ENCODE measurements around the gene GPRC5D. TPM values are rescaled to one million over a fixed set of nuclear protein-coding genes. Genes with fewer than 3 reads are reported as not detected.

Gene GPRC5D
- total RNA-seq, 1 donor from 2014 or later, result not detected

DNA sequence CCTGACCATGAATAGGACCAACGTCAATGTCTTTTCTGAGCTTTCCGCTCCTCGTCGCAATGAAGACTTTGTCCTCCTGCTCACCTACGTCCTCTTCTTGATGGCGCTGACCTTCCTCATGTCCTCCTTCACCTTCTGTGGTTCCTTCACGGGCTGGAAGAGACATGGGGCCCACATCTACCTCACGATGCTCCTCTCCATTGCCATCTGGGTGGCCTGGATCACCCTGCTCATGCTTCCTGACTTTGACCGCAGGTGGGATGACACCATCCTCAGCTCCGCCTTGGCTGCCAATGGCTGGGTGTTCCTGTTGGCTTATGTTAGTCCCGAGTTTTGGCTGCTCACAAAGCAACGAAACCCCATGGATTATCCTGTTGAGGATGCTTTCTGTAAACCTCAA, 43.3 kb downstream of the GPRC5D start:
- no peaks in the 10 kb centered on the region for H3K9me3 Mint-ChIP-seq
- H3K27ac Mint-ChIP-seq (ENCODE audit: unreplicated experiment), result no peak overlapping the region
- H3K4me3 Mint-ChIP-seq, result no peak overlapping the region
- TF ChIP-seq, protein P1, sequence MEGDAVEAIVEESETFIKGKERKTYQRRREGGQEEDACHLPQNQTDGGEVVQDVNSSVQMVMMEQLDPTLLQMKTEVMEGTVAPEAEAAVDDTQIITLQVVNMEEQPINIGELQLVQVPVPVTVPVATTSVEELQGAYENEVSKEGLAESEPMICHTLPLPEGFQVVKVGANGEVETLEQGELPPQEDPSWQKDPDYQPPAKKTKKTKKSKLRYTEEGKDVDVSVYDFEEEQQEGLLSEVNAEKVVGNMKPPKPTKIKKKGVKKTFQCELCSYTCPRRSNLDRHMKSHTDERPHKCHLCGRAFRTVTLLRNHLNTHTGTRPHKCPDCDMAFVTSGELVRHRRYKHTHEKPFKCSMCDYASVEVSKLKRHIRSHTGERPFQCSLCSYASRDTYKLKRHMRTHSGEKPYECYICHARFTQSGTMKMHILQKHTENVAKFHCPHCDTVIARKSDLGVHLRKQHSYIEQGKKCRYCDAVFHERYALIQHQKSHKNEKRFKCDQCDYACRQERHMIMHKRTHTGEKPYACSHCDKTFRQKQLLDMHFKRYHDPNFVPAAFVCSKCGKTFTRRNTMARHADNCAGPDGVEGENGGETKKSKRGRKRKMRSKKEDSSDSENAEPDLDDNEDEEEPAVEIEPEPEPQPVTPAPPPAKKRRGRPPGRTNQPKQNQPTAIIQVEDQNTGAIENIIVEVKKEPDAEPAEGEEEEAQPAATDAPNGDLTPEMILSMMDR (conservative IDR thresholded peaks at IDR 0.05), result no peak
- no peaks in the 10 kb centered on the region for H3K36me3 Mint-ChIP-seq (ENCODE audit: low read depth)
- DNase-seq (ENCODE audit: low read depth, low spot score), result no peak
- H3K27me3 Mint-ChIP-seq (ENCODE audit: low read depth), result peaks cover 14% of the 10 kb centered on the region
- no peaks in the 10 kb centered on the region for H3K4me1 Mint-ChIP-seq

DNA sequence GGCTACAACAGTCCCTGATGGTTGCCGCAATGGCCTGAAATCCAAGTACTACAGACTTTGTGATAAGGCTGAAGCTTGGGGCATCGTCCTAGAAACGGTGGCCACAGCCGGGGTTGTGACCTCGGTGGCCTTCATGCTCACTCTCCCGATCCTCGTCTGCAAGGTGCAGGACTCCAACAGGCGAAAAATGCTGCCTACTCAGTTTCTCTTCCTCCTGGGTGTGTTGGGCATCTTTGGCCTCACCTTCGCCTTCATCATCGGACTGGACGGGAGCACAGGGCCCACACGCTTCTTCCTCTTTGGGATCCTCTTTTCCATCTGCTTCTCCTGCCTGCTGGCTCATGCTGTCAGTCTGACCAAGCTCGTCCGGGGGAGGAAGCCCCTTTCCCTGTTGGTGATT, 43.7 kb downstream of the GPRC5D start:
- Mint-ChIP-seq H3K36me3 (ENCODE audit: low read depth) (no peaks in the 10 kb centered on the region), H3K27ac (ENCODE audit: unreplicated experiment) (no peak overlapping the region), H3K9me3 (no peaks in the 10 kb centered on the region), H3K4me3 (no peak overlapping the region), H3K27me3 (ENCODE audit: low read depth) (peaks cover 11% of the 10 kb centered on the region), H3K4me1 (no peaks in the 10 kb centered on the region)
- TF ChIP-seq, protein P1 (conservative IDR thresholded peaks at IDR 0.05), result no peak
- no peak for DNase-seq (ENCODE audit: low read depth, low spot score)

DNA sequence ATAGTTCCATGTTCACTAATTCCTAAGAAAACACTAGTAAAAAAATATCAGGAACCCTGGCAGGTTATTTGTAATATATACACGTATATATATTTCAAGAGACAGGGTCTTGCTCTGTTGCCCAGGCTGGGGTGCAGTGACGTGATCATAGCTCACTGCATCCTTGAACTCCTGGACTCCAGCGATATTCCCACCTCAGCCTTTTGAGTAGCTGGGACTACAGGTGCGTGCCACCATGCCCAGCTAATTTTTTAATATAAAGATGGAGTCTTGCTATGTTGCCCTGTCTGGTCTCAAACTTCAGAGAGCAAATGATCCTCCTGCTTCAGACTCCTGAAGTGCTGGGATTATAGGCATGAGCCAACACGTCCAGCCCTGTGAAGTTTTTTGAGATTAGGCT, 44.4 kb downstream of the GPRC5D start:
- H3K9me3 Mint-ChIP-seq, result no peaks in the 10 kb centered on the region
- no peak overlapping the region for H3K4me3 Mint-ChIP-seq
- no peak for DNase-seq (ENCODE audit: low read depth, low spot score)
- no peaks in the 10 kb centered on the region for H3K36me3 Mint-ChIP-seq (ENCODE audit: low read depth)
- TF ChIP-seq, protein P1 (conservative IDR thresholded peaks at IDR 0.05), result no peak
- H3K4me1 Mint-ChIP-seq, result no peaks in the 10 kb centered on the region
- H3K27me3 Mint-ChIP-seq (ENCODE audit: low read depth), result peaks cover 9% of the 10 kb centered on the region
- H3K27ac Mint-ChIP-seq (ENCODE audit: unreplicated experiment), result no peak overlapping the region

DNA sequence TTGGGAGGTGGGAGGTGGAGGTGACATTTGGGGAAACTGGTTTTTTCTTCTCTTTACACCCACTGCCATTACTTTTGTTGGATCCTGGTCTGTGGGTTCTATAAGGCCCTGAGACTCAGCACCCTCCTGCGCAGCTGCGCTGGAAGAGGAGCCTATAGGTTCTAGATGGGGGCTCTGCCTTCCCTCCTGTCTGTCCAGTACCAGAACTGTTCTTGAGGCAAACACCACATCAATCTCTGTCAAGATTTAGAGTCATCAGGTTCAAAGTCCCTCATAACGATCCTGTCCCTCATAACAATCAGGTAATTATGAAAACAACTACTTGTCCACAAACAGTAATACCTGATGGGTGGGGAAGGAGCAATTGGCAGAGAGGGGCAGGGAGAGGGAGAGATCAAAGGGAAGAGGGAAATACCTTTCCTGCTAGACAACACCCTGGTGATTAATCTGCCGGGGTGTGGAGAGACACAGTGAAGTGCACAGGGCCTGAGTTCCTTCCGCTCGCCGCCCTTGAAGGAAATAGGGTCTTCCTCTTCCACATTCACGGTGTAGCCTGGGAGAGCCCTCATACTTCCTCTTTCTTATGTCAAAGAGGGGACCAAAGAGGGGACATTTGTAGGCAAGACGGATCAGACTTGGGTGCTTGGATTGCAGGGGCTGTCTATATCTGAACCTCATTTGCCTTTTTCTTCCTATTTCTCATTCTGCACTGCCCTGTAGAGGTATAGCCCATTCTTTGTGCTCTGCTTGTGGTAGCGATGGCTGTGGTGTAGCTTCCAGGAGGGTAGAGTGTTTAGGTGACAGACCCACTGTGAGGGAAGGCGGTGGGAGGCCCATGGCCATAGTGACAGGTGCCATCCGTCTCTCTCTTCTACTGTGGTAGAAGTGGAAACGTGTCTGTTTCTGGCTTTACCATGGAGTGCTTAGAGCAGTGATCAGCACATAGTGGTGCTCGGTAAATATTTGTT, 48.0 kb downstream of the GPRC5D start:
- Mint-ChIP-seq H3K36me3 (ENCODE audit: low read depth) (no peaks in the 10 kb centered on the region), H3K27me3 (ENCODE audit: low read depth) (peaks cover 11% of the 10 kb centered on the region), H3K4me3 (no peak overlapping the region), H3K9me3 (no peaks in the 10 kb centered on the region), H3K27ac (ENCODE audit: unreplicated experiment) (no peak overlapping the region), H3K4me1 (no peaks in the 10 kb centered on the region)
- TF ChIP-seq, protein P1 (conservative IDR thresholded peaks at IDR 0.05), result no peak
- no peak for DNase-seq (ENCODE audit: low read depth, low spot score)

DNA sequence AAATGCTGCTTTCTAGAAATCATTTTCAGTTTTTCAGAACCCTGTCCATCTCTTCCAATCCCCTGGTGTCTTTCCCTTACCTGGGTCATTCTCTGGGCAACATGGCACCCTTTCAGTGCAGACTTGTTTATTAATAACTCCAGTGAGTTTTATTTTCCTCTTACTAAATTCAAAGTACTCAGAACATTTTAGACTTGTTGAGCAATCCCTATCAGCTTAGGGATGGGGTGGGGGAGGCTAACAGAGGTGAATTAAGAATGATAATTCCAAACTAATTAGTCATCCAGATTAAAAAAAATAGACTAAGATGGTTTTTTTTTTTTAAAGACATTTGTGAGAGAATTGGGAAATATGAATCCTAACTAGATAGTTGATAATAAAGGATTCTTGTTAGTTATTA, 49.9 kb downstream of the GPRC5D start:
- Mint-ChIP-seq H3K27ac (ENCODE audit: unreplicated experiment) (no peak overlapping the region), H3K4me3 (no peak overlapping the region), H3K9me3 (no peaks in the 10 kb centered on the region), H3K27me3 (ENCODE audit: low read depth) (peaks cover 14% of the 10 kb centered on the region), H3K36me3 (ENCODE audit: low read depth) (no peaks in the 10 kb centered on the region), H3K4me1 (no peaks in the 10 kb centered on the region)
- TF ChIP-seq, protein P1 (conservative IDR thresholded peaks at IDR 0.05), result no peak
- DNase-seq (ENCODE audit: low read depth, low spot score), result no peak
